Neural progenitor cell (in vitro differentiated cells): Measurements from ENCODE around the gene FTCD.

Source experiments
- EZH2 ChIP-seq: fragments of 200-600 bp; sonication (generic); IDR thresholded peaks from 2 replicates; pipeline ENCODE4 v1.6.1; 2017; ENCODE audit warnings: antibody characterized with exemption, mild to moderate bottlenecking, moderate library complexity
- EZH2phosphoT487 ChIP-seq: fragments of 200-600 bp; sonication (generic); IDR thresholded peaks from 2 replicates; pipeline ENCODE4 v1.6.1; 2017; ENCODE audit warnings: antibody characterized with exemption
- TF ChIP-seq, protein P1 (sequence below): fragments of 200-600 bp; sonication (generic); IDR thresholded peaks from 2 replicates; pipeline ENCODE4 v1.5.1; 2017; ENCODE audit warnings: antibody characterized with exemption, mild to moderate bottlenecking

DNA sequence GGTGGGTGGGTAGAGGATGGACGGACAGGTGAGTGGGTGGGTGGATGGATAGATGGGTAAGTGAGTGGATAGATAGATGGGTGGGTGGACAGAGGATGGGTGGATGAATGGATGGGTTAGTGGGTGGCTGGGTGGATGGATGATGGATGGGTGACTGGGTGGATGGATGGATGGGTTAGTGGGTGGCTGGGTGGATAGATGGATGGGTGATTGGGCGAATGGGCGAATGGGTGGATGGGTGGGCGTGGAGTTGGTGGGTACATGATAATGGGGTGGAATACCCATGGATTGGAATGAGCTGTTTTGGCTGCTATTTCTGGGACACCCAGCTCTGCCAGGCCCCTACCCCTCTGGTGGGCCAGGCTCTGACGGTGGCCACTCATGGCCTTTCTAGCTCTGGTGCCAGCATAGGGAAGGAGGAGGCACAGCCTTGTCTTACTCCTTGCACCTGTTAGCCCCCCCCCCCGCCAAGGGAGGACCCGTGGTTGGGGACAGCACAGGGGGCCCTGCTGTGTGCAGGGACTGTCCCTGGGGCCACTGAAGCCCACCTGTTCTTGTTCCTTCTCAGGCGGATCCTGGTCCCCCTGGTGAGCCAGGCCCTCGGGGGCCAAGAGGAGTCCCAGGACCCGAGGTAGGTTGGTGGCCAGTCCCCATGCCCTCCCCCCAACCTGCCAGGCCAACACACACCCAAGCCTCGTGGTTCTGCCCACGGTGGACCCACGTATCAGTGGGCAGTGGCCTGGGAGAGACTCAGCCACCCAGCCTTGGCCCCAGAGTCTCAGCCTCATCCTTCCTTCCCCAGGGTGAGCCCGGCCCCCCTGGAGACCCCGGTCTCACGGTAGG is 31.1 kb downstream of the FTCD start:
- TF ChIP-seq, protein P1, sequence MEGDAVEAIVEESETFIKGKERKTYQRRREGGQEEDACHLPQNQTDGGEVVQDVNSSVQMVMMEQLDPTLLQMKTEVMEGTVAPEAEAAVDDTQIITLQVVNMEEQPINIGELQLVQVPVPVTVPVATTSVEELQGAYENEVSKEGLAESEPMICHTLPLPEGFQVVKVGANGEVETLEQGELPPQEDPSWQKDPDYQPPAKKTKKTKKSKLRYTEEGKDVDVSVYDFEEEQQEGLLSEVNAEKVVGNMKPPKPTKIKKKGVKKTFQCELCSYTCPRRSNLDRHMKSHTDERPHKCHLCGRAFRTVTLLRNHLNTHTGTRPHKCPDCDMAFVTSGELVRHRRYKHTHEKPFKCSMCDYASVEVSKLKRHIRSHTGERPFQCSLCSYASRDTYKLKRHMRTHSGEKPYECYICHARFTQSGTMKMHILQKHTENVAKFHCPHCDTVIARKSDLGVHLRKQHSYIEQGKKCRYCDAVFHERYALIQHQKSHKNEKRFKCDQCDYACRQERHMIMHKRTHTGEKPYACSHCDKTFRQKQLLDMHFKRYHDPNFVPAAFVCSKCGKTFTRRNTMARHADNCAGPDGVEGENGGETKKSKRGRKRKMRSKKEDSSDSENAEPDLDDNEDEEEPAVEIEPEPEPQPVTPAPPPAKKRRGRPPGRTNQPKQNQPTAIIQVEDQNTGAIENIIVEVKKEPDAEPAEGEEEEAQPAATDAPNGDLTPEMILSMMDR: no peak
- TF ChIP-seq EZH2 (no peak), EZH2phosphoT487 (no peak)
